Endothelial cell of umbilical vein (primary cell): ENCODE measurements around the gene PARD3B. TPM values are rescaled to one million over a fixed set of nuclear protein-coding genes. Genes with fewer than 3 reads are reported as not detected.

Source experiments
- BruUV-seq: library from RNA; stranded (reverse); fragments of 400-500 nt; replicated peaks from 2 replicates; lab custom pipeline; 2021; lab: Mats Ljungman, UMichigan
- CTCF ChIA-PET: fragments of 300-600, 350-600 bp; sonication (Branson Sonifier 250); formaldehyde crosslinking; loops from one replicate; lab custom pipeline; 2021; ENCODE audit warnings: antibody characterized with exemption, inconsistent platforms; lab: Charles Lee
- POLR2A ChIA-PET: fragments of 300-600, 350-600 bp; sonication (Branson Sonifier 250); formaldehyde crosslinking; loops from one replicate; lab custom pipeline; 2021; ENCODE audit warnings: antibody characterized with exemption, inconsistent platforms; lab: Charles Lee
- DNase-seq: peaks from one replicate; pipeline ENCODE4 v3.0.0-alpha.2; 2011; ENCODE audit warnings: low read depth, low spot score
- FAIRE-seq: peaks from 2 replicates; lab custom pipeline; 2011; peaks lifted over from hg19 to GRCh38; lab: Jason Lieb, UNC
- H2AFZ ChIP-seq: 2 replicates; pipeline ENCODE4 v1.6.0; 2012; ENCODE audit warnings: low read depth, low read length, control low read depth, inconsistent platforms
- H3K27ac ChIP-seq: 2 replicates; pipeline ENCODE4 v1.5.1; 2011; ENCODE audit warnings: low read depth, mild to moderate bottlenecking, control low read depth, low read length, moderate library complexity; ENCODE audit not compliant: insufficient read depth
- H3K27me3 ChIP-seq, 2 experiments: 2 replicates each; pipeline versions ENCODE4 v1.6.0 to v1.6.1; 2011; ENCODE audit warnings: low read length in 2 of 2, mixed read lengths in 1 of 2; ENCODE audit not compliant: control insufficient read depth in 2 of 2, insufficient read depth in 2 of 2
- H3K36me3 ChIP-seq, 2 experiments: 2 replicates in 1 of 2; 3 replicates in 1 of 2; pipeline ENCODE4 v1.5.1; 2011; ENCODE audit warnings: low read length in 2 of 2, mild to moderate bottlenecking in 1 of 2, moderate library complexity in 1 of 2; ENCODE audit not compliant: control insufficient read depth in 2 of 2, insufficient read depth in 2 of 2; ENCODE audit errors: extremely low read depth in 1 of 2
- H3K4me1 ChIP-seq: 3 replicates; pipeline ENCODE4 v1.5.1; 2011; ENCODE audit warnings: mild to moderate bottlenecking, low read length; ENCODE audit not compliant: control insufficient read depth, insufficient read depth; ENCODE audit errors: extremely low read depth
- H3K4me2 ChIP-seq: 2 replicates; pipeline ENCODE4 v1.6.1; 2011; ENCODE audit warnings: low read length, control low read depth, mixed read lengths; ENCODE audit not compliant: insufficient read depth
- H3K4me3 ChIP-seq, 3 experiments: fragments of 200-600 bp in 1 of 3; sonication (generic), shearing (Covaris generic) in 1 of 3; replicated peaks in 1 of 3; 2 replicates each; pipeline ENCODE4 v1.5.1; 2011 to 2016; ENCODE audit warnings: control low read depth in 3 of 3, low read length in 3 of 3, mild to moderate bottlenecking in 2 of 3, inconsistent platforms in 1 of 3, low read depth in 1 of 3, moderate library complexity in 1 of 3; ENCODE audit not compliant: insufficient read depth in 1 of 3
- H3K79me2 ChIP-seq: 2 replicates; pipeline ENCODE4 v1.6.0; 2012; ENCODE audit warnings: low read length, inconsistent platforms; ENCODE audit not compliant: control insufficient read depth, insufficient read depth
- H3K9ac ChIP-seq: replicated peaks from 2 replicates; pipeline ENCODE3; 2011; ENCODE audit warnings: low read length, control low read depth; ENCODE audit not compliant: insufficient read depth; ENCODE audit errors: extremely low read depth
- H3K9me1 ChIP-seq: replicated peaks from 3 replicates; pipeline ENCODE4 v1.6.0; 2011; ENCODE audit warnings: mild to moderate bottlenecking, low read length; ENCODE audit not compliant: control insufficient read depth, insufficient read depth; ENCODE audit errors: extremely low read depth
- H3K9me3 ChIP-seq: replicated peaks from 2 replicates; pipeline ENCODE4 v1.5.1; 2012; ENCODE audit warnings: low read length, inconsistent platforms; ENCODE audit not compliant: control insufficient read depth, insufficient read depth
- H4K20me1 ChIP-seq: replicated peaks from 2 replicates; pipeline ENCODE3; 2011; ENCODE audit warnings: mild to moderate bottlenecking, low read length; ENCODE audit not compliant: control insufficient read depth, insufficient read depth; ENCODE audit errors: extremely low read depth
- CTCF ChIP-seq, 2 donors: IDR thresholded peaks; 1 replicate in 1 of 2; 2 replicates in 1 of 2; pipeline ENCODE4 v1.5.1; 2011; ENCODE audit warnings: low read length in 2 of 2, mild to moderate bottlenecking in 2 of 2, moderate library complexity in 2 of 2, control low read depth in 1 of 2, inconsistent platforms in 1 of 2, low read depth in 1 of 2; ENCODE audit not compliant: insufficient read depth in 1 of 2; ENCODE audit errors: extremely low read depth in 1 of 2
- EZH2 ChIP-seq: IDR thresholded peaks from 2 replicates; pipeline ENCODE4 v1.6.1; 2012; ENCODE audit warnings: borderline replicate concordance, low read depth, mild to moderate bottlenecking, moderate library complexity, low read length, inconsistent platforms; ENCODE audit not compliant: severe bottlenecking
- FOS ChIP-seq: IDR thresholded peaks from 2 replicates; pipeline ENCODE4 v1.6.1; 2011; ENCODE audit warnings: mild to moderate bottlenecking, low read length, moderate library complexity, borderline replicate concordance; ENCODE audit not compliant: insufficient read depth
- GATA2 ChIP-seq: IDR thresholded peaks from 2 replicates; pipeline ENCODE4 v1.7.0; 2011; ENCODE audit warnings: low read depth, mild to moderate bottlenecking, moderate library complexity, mixed read lengths, low read length; ENCODE audit not compliant: insufficient read length, insufficient read depth
- JUN ChIP-seq: IDR thresholded peaks from 2 replicates; pipeline ENCODE4 v1.6.1; 2011; ENCODE audit warnings: borderline replicate concordance, low read depth; ENCODE audit not compliant: insufficient read length, insufficient read depth
- MYC ChIP-seq: IDR thresholded peaks from one replicate; pipeline ENCODE4 v1.6.1; 2011; ENCODE audit warnings: mild to moderate bottlenecking, low read depth, low read length
- POLR2A ChIP-seq: IDR thresholded peaks from 2 replicates; pipeline ENCODE4 v1.6.1; 2012; ENCODE audit warnings: low read depth, mild to moderate bottlenecking, control low read depth, low read length
- POLR2AphosphoS5 ChIP-seq: IDR thresholded peaks from 2 replicates; pipeline ENCODE4 v1.6.1; 2012; ENCODE audit warnings: low read depth, mild to moderate bottlenecking, control low read depth, low read length, moderate library complexity; ENCODE audit not compliant: insufficient read depth
- dilution Hi-C: fragments of 300-500 bp; cut with MboI; formaldehyde crosslinking; loops from one replicate; pipeline ENCODE4 v1.15.0; 2019; ENCODE audit warnings: low sequenced_read_pairs; ENCODE audit not compliant: extremely low pct_ligation_motif_present
- intact Hi-C: fragments of 100-400 bp; cut with micrococcal nuclease; formaldehyde crosslinking; loops from one replicate; pipeline ENCODE4 v1.10.0; 2022
- polyA plus RNA-seq, 4 experiments: library from polyadenylated mRNA; depleted of rRNA in 3 of 4; stranded (reverse) in 3 of 4; unstranded in 1 of 4; fragments of >200 nt; gene quantifications; 2 replicates each; pipeline versions ENCODE4 v1.2.1 to v1.2.3, GENCODE V29; 2011 to 2012; ENCODE audit warnings: missing spikeins in 1 of 4
- total RNA-seq: library from RNA; stranded (reverse); gene quantifications from 2 replicates; pipeline ENCODE4 v1.2.3, GENCODE V29; 2021
- TF ChIP-seq, protein P1 (sequence below): IDR thresholded peaks from 2 replicates; pipeline ENCODE4 v1.6.1; 2011; ENCODE audit not compliant: insufficient read depth, insufficient read length

Gene PARD3B
- total and polyA plus RNA-seq, 2 donors (not counting 3 experiments of a cell fraction or from before 2014, with no cell fraction given), result 2.2 to 30.9 TPM

DNA sequence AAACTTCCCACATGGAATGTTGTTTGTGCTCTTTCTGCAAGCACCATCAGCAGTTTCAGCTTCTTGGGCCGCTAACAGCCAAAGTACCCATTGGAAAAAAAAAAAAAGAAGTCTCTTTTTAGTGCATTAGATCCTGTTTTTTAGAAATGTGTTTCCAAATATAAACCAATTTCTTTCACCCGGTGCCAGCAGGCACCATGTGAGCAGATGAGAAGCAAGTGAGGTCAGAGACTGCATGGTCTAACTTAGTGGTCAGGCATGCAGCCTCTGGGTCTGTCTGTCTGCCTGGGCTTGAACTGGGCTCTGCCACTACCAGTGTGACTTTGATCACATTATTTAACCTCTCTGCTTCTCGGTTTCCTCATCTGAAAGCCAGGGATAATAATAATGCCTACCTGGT lies 1061.9 kb downstream of the PARD3B start:
- Histone ChIP-seq H3K4me3 (no peak overlapping the region), H4K20me1 (no peaks in the 10 kb centered on the region), H3K9ac (no peak overlapping the region), H3K4me1 (no peaks in the 10 kb centered on the region), H3K79me2 (no peaks in the 10 kb centered on the region), H3K9me3 (no peaks in the 10 kb centered on the region), H3K27ac (no peak overlapping the region), H3K9me1 (no peaks in the 10 kb centered on the region), H3K36me3 (no peaks in the 10 kb centered on the region), H3K27me3 (no peaks in the 10 kb centered on the region), H3K4me2 (no peak overlapping the region), H2AFZ (no peak overlapping the region)
- no TSS peak for BruUV-seq
- POLR2A ChIA-PET, result no interaction called here
- no peak for FAIRE-seq
- CTCF ChIA-PET, result no interaction called here
- dilution Hi-C loops (no loop called here), intact Hi-C loops (no loop called here)
- no peak for TF ChIP-seq CTCF (IDR thresholded peaks at IDR 0.05; ENCODE audit: extremely low read depth in 1 of 2, insufficient read depth in 1 of 2, low read depth in 1 of 2, low read length in 2 of 2)
- TF ChIP-seq EZH2, result no peak
- TF ChIP-seq JUN, result no peak
- TF ChIP-seq POLR2A, result no peak
- no peak for TF ChIP-seq GATA2
- no peak for TF ChIP-seq FOS
- TF ChIP-seq, protein P1, sequence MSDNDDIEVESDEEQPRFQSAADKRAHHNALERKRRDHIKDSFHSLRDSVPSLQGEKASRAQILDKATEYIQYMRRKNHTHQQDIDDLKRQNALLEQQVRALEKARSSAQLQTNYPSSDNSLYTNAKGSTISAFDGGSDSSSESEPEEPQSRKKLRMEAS, result no peak
- TF ChIP-seq MYC, result no peak
- no peak for TF ChIP-seq POLR2AphosphoS5
- no peak for DNase-seq
